LHCN-M2 (cell line): ENCODE results near the gene SPRR2G. TPM values are rescaled to one million over a fixed set of nuclear protein-coding genes. Genes with fewer than 3 reads are reported as not detected.
"Not testable (repeated sequence)": the region's sequence is repeated elsewhere in the genome, so short reads cannot be mapped to it uniquely, and the experiment has no call there.

ENCODE experiments used
- DNase-seq: peaks from one replicate; pipeline ENCODE4 v3.0.0-alpha.2; 2012; ENCODE audit warnings: low read depth
- total RNA-seq: library from RNA; depleted of rRNA; stranded (reverse); fragments of >200 nt; gene quantifications from 2 replicates; pipeline ENCODE4 v1.2.3, GENCODE V29; 2014; rRNA removed

The SPRR2G gene
- total RNA-seq, 1 experiment from 2014 or later = not detected

DNA sequence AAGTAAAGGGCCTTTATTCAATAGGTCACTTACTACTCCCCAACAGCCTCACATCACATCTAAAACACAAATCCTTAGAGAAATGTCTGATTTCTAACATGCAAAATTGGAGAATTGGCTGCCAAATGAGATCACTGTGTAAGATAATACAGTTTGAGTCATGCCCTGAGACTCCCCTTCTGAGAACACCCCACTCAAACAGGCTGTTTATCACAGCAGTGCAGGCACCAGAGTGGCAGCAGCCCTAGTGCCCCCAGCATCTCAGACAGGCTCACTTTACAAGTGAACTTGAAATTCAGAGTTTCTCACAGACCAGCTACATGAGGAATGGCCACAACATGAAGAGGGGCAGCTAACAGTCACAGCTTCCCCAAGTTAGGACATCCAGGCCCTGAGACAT, 35.4 kb downstream of the SPRR2G start:
- DNase-seq = not testable (repeated sequence)

- no peak for DNase-seq
These were observed 37.3 kb downstream of the SPRR2G start, which contains the start of gene SPRR2F for GRCh38 chr1:153113416-153113815. Gene SPRR2F (minus strand): TSS chr1:153113516. CDS start chr1:153112733, 783 bp downstream.

GRCh38 chr1:153112454-153112853, 38.2 kb downstream of the SPRR2G start:
- DNase-seq = not testable (repeated sequence)

- peak; percentile 5 for DNase-seq
These were observed 50.4 kb downstream of the SPRR2G start for GRCh38 chr1:153100245-153100644.

Other genes starting within 250 kb of the SPRR2G start
- gene IVL, start 242.3 kb downstream of the SPRR2G start, total RNA-seq = not detected in 2 replicates
- not detected in 2 replicates for gene SPRR5, start 203.7 kb downstream of the SPRR2G start, total RNA-seq
- not detected in 2 replicates for gene SPRR4, start 180.2 kb downstream of the SPRR2G start, total RNA-seq
- gene SPRR1A, start 166.8 kb downstream of the SPRR2G start, total RNA-seq = not detected in 2 replicates
- gene SPRR3, start 149.1 kb downstream of the SPRR2G start, total RNA-seq = not detected in 2 replicates
- gene SPRR1B, start 119.7 kb downstream of the SPRR2G start, total RNA-seq = not detected in 2 replicates
- not detected in 2 replicates for gene SPRR2D, start 109.8 kb downstream of the SPRR2G start, total RNA-seq
- not detected in 2 replicates for gene SPRR2A, start 93.4 kb downstream of the SPRR2G start, total RNA-seq
- gene SPRR2B, start 79.3 kb downstream of the SPRR2G start, total RNA-seq = not detected in 2 replicates
- gene SPRR2E, start 56.4 kb downstream of the SPRR2G start, total RNA-seq = not detected in 2 replicates
- not detected in 2 replicates for gene SPRR2F, start 37.4 kb downstream of the SPRR2G start, total RNA-seq
- gene LELP1, start 52.5 kb upstream of the SPRR2G start, total RNA-seq = not detected in 2 replicates
- gene PRR9, start 66.7 kb upstream of the SPRR2G start, total RNA-seq = not detected in 2 replicates
- gene LORICRIN, start 108.8 kb upstream of the SPRR2G start, total RNA-seq = not detected in 2 replicates
- gene PGLYRP3, start 162.1 kb upstream of the SPRR2G start, total RNA-seq = not detected in 2 replicates
- gene PGLYRP4, start 198.0 kb upstream of the SPRR2G start, total RNA-seq = not detected in 2 replicates
- not detected in 2 replicates for gene S100A9, start 207.0 kb upstream of the SPRR2G start, total RNA-seq
- gene S100A12, start 224.7 kb upstream of the SPRR2G start, total RNA-seq = not detected in 2 replicates
- gene S100A8, start 240.2 kb upstream of the SPRR2G start, total RNA-seq = not detected in 2 replicates